Spleen (tissue), 11 donors: ENCODE data around the gene CCDC3. TPM values are rescaled to one million over a fixed set of nuclear protein-coding genes. Genes with fewer than 3 reads are reported as not detected.

Experiments
- DNase-seq: peaks from one replicate; pipeline ENCODE4 v3.0.0-alpha.2; 2020
- H3K27ac ChIP-seq, 8 donors: fragments of 200-600 bp; sonication (generic) in 7 of 8; 1 replicate in 4 of 8; 2 replicates in 4 of 8; pipeline versions ENCODE4 v1.5.0 to v1.8.0; 2016 to 2021; ENCODE audit warnings: inconsistent platforms in 4 of 8, mild to moderate bottlenecking in 4 of 8, moderate library complexity in 1 of 8
- H3K27me3 ChIP-seq, 7 donors: fragments of 200-600 bp; sonication (generic) in 6 of 7; replicated peaks in 1 of 7; 1 replicate in 4 of 7; 2 replicates in 3 of 7; pipeline versions ENCODE4 v1.5.0 to v1.8.0; 2016 to 2021; ENCODE audit warnings: inconsistent platforms in 3 of 7, mild to moderate bottlenecking in 1 of 7
- H3K36me3 ChIP-seq, 6 donors: fragments of 200-600 bp; sonication (generic) in 5 of 6; 1 replicate in 4 of 6; 2 replicates in 2 of 6; pipeline versions ENCODE4 v1.5.0 to v1.8.0; 2016 to 2021; ENCODE audit warnings: inconsistent platforms in 2 of 6
- H3K4me1 ChIP-seq, 6 donors: fragments of 200-600 bp; sonication (generic) in 5 of 6; 1 replicate in 3 of 6; 2 replicates in 3 of 6; pipeline versions ENCODE4 v1.5.0 to v1.8.0; 2016 to 2021; ENCODE audit warnings: inconsistent platforms in 3 of 6
- H3K4me3 ChIP-seq, 8 donors: fragments of 200-600 bp; sonication (generic) in 7 of 8; 1 replicate in 4 of 8; 2 replicates in 4 of 8; pipeline versions ENCODE4 v1.5.0 to v1.8.0; 2016 to 2021; ENCODE audit warnings: inconsistent platforms in 4 of 8, mild to moderate bottlenecking in 4 of 8, moderate library complexity in 2 of 8
- H3K9me3 ChIP-seq, 8 donors: fragments of 200-600 bp; sonication (generic) in 7 of 8; 1 replicate in 4 of 8; 2 replicates in 4 of 8; pipeline versions ENCODE4 v1.5.0 to v1.8.0; 2016 to 2021; ENCODE audit warnings: inconsistent platforms in 4 of 8
- POLR2A ChIP-seq, 3 donors: fragments of 450-650 bp; IDR thresholded peaks; one replicate each; pipeline ENCODE4 v1.5.1; 2017; ENCODE audit warnings: antibody characterized with exemption in 3 of 3, mild to moderate bottlenecking in 1 of 3
- POLR2AphosphoS5 ChIP-seq, 3 donors: sonication (generic); formaldehyde crosslinking; IDR thresholded peaks; one replicate each; pipeline ENCODE4 v1.5.1; 2017; ENCODE audit warnings: antibody characterized with exemption in 3 of 3
- WGBS, 5 donors: extraction: QIAGEN DNeasy Blood & Tissue Kit in 3 of 5; methylation state at CpG; one replicate each; pipeline versions ENCODE4 v1.1.5 to v1.1.7; 2013 to 2018; 5-methylcytosine and 5-hydroxymethylcytosine counted together
- intact Hi-C: fragments of 100-400 bp; cut with DNase I; formaldehyde crosslinking; loops from one replicate; pipeline ENCODE4 v1.15.0; 2023; ENCODE audit warnings: low total_unique reads
- polyA plus RNA-seq, 3 donors: library from polyadenylated mRNA; stranded (reverse); fragments of 200-250 nt; gene quantifications; one replicate each; pipeline ENCODE4 v1.2.1, GENCODE V29; 2013
- total RNA-seq, 7 donors: library from RNA; depleted of rRNA in 3 of 7; stranded (reverse); fragments of >200 nt in 3 of 7; fragmentation: NEBNext Ultra II Directional in 4 of 7; extraction: Animal tissue kit (Norgen Biotek cat#: 25700) in 4 of 7; gene quantifications; one replicate each; pipeline versions ENCODE4 v1.1.0 to v1.2.1, GENCODE V29; 2016 to 2021
- TF ChIP-seq, protein P1 (sequence below), 11 experiments: fragments of 200-600 bp in 7 of 11; fragments of 450-650 bp in 4 of 11; sonication (generic) in 4 of 11; IDR thresholded peaks in 8 of 11; conservative IDR thresholded peaks in 3 of 11; 1 replicate in 7 of 11; 2 replicates in 4 of 11; pipeline versions ENCODE4 v1.4.0 to v1.8.0; 2016 to 2021; ENCODE audit warnings: antibody characterized with exemption in 11 of 11, inconsistent platforms in 4 of 11, mild to moderate bottlenecking in 1 of 11
- donor health status: healthy with polysubstance abuse.
- donor health status: DM: no; HTN: no; CAD: no; lungs with moderate emphysema.
- donor health status: DM: no; HTN: no; CAD: no.
- donor health status: Bipolar disorder and iron deficiency.
- donor health status: healthy.
- donor health status: DM: no; HTN: no; CAD: no.
- donor health status: DM: yes; HTN: yes; CAD: no.

Gene CCDC3
- total and polyA plus RNA-seq, 10 donors: 4.7 to 36.9 (median 26.8) TPM

DNA sequence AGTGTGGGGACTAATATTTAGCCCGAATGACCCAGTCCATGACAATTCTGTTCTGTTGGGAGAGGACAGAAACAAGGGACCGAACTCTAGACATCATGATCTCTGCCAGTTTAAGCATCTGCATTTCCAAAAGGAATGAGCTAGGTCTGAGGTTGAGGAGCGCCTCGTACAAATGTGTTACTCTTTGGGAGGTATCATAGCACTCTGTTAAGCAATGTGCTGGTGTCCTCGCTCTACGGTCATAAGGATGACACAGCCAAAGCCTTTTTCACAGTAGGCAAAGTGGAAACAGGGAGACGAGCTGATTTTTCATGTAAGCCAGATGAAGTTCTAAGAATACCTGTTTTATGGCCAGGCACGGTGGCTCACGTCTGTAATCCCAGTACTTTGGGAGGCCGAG lies 15.4 kb upstream of the CCDC3 start:
- DNase-seq: no peak
- WGBS, 5 donors: 87 to 93% (median 89%) methylated on average over 10 of the region's 10 CpGs
- Histone ChIP-seq H3K9me3 (peaks cover 0 to 7% (median 2%) of the 10 kb centered on the region in 8 donors), H3K36me3 (no peaks in the 10 kb centered on the region), H3K27me3 (no peaks in the 10 kb centered on the region), H3K4me3 (no peak overlapping the region), H3K27ac (peak overlapping the region in 3 of 8 donors; percentile 14 to 31 (median 14)), H3K4me1 (peaks cover 0 to 6% (median 2%) of the 10 kb centered on the region in 6 donors)
- TF ChIP-seq, protein P1, sequence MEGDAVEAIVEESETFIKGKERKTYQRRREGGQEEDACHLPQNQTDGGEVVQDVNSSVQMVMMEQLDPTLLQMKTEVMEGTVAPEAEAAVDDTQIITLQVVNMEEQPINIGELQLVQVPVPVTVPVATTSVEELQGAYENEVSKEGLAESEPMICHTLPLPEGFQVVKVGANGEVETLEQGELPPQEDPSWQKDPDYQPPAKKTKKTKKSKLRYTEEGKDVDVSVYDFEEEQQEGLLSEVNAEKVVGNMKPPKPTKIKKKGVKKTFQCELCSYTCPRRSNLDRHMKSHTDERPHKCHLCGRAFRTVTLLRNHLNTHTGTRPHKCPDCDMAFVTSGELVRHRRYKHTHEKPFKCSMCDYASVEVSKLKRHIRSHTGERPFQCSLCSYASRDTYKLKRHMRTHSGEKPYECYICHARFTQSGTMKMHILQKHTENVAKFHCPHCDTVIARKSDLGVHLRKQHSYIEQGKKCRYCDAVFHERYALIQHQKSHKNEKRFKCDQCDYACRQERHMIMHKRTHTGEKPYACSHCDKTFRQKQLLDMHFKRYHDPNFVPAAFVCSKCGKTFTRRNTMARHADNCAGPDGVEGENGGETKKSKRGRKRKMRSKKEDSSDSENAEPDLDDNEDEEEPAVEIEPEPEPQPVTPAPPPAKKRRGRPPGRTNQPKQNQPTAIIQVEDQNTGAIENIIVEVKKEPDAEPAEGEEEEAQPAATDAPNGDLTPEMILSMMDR (IDR thresholded peaks at IDR 0.05 in 8 of 11, conservative IDR thresholded peaks at IDR 0.05 in 3 of 11): no peak
- no peak for TF ChIP-seq POLR2A (IDR thresholded peaks at IDR 0.05)
- TF ChIP-seq POLR2AphosphoS5 (IDR thresholded peaks at IDR 0.05): no peak
- intact Hi-C loops: no loop called here

DNA sequence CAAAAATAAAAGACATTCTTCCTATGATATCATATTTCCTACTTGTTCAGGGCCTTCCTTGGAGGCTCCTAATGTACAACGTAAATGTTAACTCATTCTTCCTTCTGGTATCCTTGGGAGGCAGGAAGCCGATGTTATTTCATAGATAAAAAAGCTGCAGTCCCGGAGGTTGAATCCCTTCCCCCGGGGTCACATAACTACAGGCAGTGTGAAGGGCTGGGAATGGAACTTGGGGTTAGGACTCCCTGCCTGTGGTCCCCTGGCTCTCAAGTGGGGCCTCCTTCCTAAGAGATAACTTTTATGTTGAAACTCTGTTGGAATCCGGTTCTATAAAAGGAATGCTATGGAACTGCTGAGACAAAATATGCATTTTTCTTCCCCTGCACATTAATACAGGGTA lies 14.9 kb upstream of the CCDC3 start:
- TF ChIP-seq, protein P1 (IDR thresholded peaks at IDR 0.05 in 8 of 11, conservative IDR thresholded peaks at IDR 0.05 in 3 of 11): no peak
- TF ChIP-seq POLR2AphosphoS5 (IDR thresholded peaks at IDR 0.05): no peak
- no peak for TF ChIP-seq POLR2A (IDR thresholded peaks at IDR 0.05)
- 35 to 68% (median 39%) methylated on average over 5 of the region's 5 CpGs for WGBS, 5 donors
- intact Hi-C loops: no loop called here

DNA sequence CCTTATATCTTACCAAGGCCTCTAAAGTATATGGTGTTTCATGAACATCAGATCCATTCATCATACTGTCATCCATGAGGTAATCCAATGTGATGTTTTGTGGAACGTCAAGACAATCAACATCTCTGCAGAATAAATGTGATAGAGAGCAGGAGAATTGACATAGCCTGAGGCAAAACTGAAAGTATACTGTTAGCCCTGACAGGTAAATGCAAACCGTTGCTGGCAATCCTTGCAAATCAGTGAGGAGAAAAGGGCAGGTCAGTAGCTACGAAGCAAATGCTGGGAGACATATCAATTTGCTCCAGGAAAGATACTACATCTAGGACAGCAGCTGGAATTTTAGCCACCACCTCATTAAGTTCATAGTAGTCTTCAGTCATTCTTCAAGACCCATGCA lies 4.5 kb upstream of the CCDC3 start:
- peaks cover 0 to 40% (median 8%) of the 10 kb centered on the region in 7 donors for H3K27me3 ChIP-seq
- H3K36me3 ChIP-seq: no peaks in the 10 kb centered on the region
- DNase-seq: no peak
- H3K4me1 ChIP-seq: peaks cover 0 to 11% (median 6%) of the 10 kb centered on the region in 6 donors
- no peaks in the 10 kb centered on the region for H3K9me3 ChIP-seq
- no peak overlapping the region for H3K4me3 ChIP-seq
- intact Hi-C loops: no loop called here
- H3K27ac ChIP-seq: no peak overlapping the region
- WGBS, 5 donors: 56 to 80% (median 62%) methylated on average over 3 of the region's 3 CpGs
- no peak for TF ChIP-seq POLR2A (IDR thresholded peaks at IDR 0.05)
- no peak for TF ChIP-seq POLR2AphosphoS5 (IDR thresholded peaks at IDR 0.05)
- TF ChIP-seq, protein P1 (IDR thresholded peaks at IDR 0.05 in 8 of 11, conservative IDR thresholded peaks at IDR 0.05 in 3 of 11): no peak

More for the DNA sequence above, 14.9 kb upstream of the CCDC3 start:
- Histone ChIP-seq H3K9me3 (peaks cover 0 to 7% (median 2%) of the 10 kb centered on the region in 8 donors), H3K4me1 (peaks cover 0 to 6% (median 2%) of the 10 kb centered on the region in 6 donors), H3K36me3 (no peaks in the 10 kb centered on the region), H3K27ac (peak overlapping the region in 3 of 8 donors; percentile 14 to 31 (median 14)), H3K27me3 (no peaks in the 10 kb centered on the region), H3K4me3 (no peak overlapping the region)
- DNase-seq: no peak

DNA sequence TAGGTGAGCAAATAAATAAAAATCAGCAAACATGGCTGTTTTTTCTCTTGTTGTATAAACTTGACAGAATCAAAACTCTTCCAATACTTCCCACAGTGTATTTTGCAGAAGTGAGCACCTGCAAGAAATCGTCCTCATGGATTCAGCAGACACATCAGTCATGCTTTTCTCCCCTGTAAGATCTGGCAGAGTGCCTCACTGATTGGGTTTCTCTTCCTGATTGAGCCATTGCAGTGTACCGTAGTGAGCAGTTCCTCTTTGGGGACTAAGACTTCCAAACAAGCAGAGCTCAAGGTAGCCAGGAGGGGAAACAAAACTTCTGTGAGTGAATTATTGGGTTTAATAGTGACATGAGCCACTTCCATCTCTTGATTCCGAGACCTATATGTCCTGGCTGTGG lies 2.2 kb upstream of the CCDC3 start:
- H3K9me3 ChIP-seq: no peaks in the 10 kb centered on the region
- intact Hi-C loops: no loop called here
- peaks cover 0 to 53% (median 9%) of the 10 kb centered on the region in 7 donors for H3K27me3 ChIP-seq
- peaks cover 0 to 16% (median 9%) of the 10 kb centered on the region in 6 donors for H3K4me1 ChIP-seq
- DNase-seq: no peak
- no peak overlapping the region for H3K27ac ChIP-seq
- TF ChIP-seq POLR2AphosphoS5 (IDR thresholded peaks at IDR 0.05) (no peak), POLR2A (IDR thresholded peaks at IDR 0.05) (no peak)
- TF ChIP-seq, protein P1 (IDR thresholded peaks at IDR 0.05 in 8 of 11, conservative IDR thresholded peaks at IDR 0.05 in 3 of 11): no peak
- H3K4me3 ChIP-seq: no peak overlapping the region
- H3K36me3 ChIP-seq: no peaks in the 10 kb centered on the region
- WGBS, 5 donors: 29 to 53% (median 36%) methylated on average over 3 of the region's 3 CpGs
